SKM-1 (cell line): Measurements from ENCODE around the gene ARHGAP9.

Source experiments
- DNase-seq: peaks from one replicate; lab custom pipeline; 2025; ENCODE audit not compliant: unreplicated experiment; lab: John Stamatoyannopoulos, UW

ARHGAP9 gene

GRCh38 chr12:57479376-57480115, at the start of gene ARHGAP9:
Gene ARHGAP9 (minus strand): TSS chr12:57479866. CDS start chr12:57479406, 460 bp downstream.
- no peak for DNase-seq

- no peak for DNase-seq
Observed at GRCh38 chr12:57528831-57529555, 49.3 kb upstream of the ARHGAP9 start.

GRCh38 chr12:57528176-57528575, 48.5 kb upstream of the ARHGAP9 start:
- no peak for DNase-seq

- DNase-seq = no peak
Observed at GRCh38 chr12:57527184-57527583, 47.5 kb upstream of the ARHGAP9 start.

- DNase-seq = no peak
Observed at GRCh38 chr12:57526477-57527126, 46.9 kb upstream of the ARHGAP9 start.

GRCh38 chr12:57525615-57526383, 46.1 kb upstream of the ARHGAP9 start:
- no peak for DNase-seq

GRCh38 chr12:57524814-57525614, 45.3 kb upstream of the ARHGAP9 start:
- DNase-seq = no peak

GRCh38 chr12:57523706-57524614, 44.3 kb upstream of the ARHGAP9 start:
- no peak for DNase-seq

- peak; percentile 24 for DNase-seq
Observed at GRCh38 chr12:57522887-57523705, 43.4 kb upstream of the ARHGAP9 start.

GRCh38 chr12:57522011-57522886, 42.6 kb upstream of the ARHGAP9 start, which contains the start of gene MBD6:
Gene MBD6 (plus strand): TSS chr12:57522824. CDS start chr12:57524304, 1,480 bp downstream.
- DNase-seq = peak; percentile 24

GRCh38 chr12:57521525-57522010, 41.9 kb upstream of the ARHGAP9 start:
- DNase-seq = no peak

- peak; percentile 77 for DNase-seq
Observed at GRCh38 chr12:57520053-57520818, 40.6 kb upstream of the ARHGAP9 start, which contains the start of gene DDIT3. Gene DDIT3 (minus strand): TSS chr12:57520514. CDS start chr12:57517406, 3,108 bp downstream.

- no peak for DNase-seq
Observed at GRCh38 chr12:57519796-57520052, 40.1 kb upstream of the ARHGAP9 start.

- no peak for DNase-seq
Observed at GRCh38 chr12:57518920-57519795, 39.5 kb upstream of the ARHGAP9 start.

GRCh38 chr12:57518176-57518919, 38.7 kb upstream of the ARHGAP9 start:
- DNase-seq = no peak
